WTC11 (cell line): ENCODE data around the gene ANXA6. TPM values are rescaled to one million over a fixed set of nuclear protein-coding genes. Genes with fewer than 3 reads are reported as not detected.
A peak's percentile ranks its signal among the peaks of the same experiment; 100 is the strongest.

Experiments used
- ATAC-seq: fragments of 200-7000 bp; cut with Tn5 transposase; 2 replicates; pipeline ENCODE4 v1.10.0; 2021; ENCODE audit warnings: mild to moderate bottlenecking, moderate library complexity
- CTCF ChIA-PET: fragments of 300-600 bp; sonication (Branson Sonifier 250); formaldehyde crosslinking; loops from one replicate; lab custom pipeline; 2021; ENCODE audit warnings: antibody characterized with exemption; lab: Charles Lee
- POLR2A ChIA-PET: fragments of 350-600 bp; sonication (Branson Sonifier 250); formaldehyde crosslinking; loops from one replicate; lab custom pipeline; 2021; ENCODE audit warnings: antibody characterized with exemption; lab: Charles Lee
- DNase-seq: peaks from one replicate; pipeline ENCODE4 v3.0.0; 2021; ENCODE audit warnings: low spot score
- H3K27ac Mint-ChIP-seq: 2 replicates; pipeline ENCODE4 v1.8.0; 2021; ENCODE audit warnings: mixed read lengths
- H3K27me3 Mint-ChIP-seq: 2 replicates; pipeline ENCODE4 v1.8.0; 2021; ENCODE audit warnings: low read depth, mild to moderate bottlenecking, moderate library complexity, mixed read lengths
- H3K36me3 Mint-ChIP-seq: 2 replicates; pipeline ENCODE4 v1.8.0; 2021; ENCODE audit warnings: mixed read lengths
- H3K4me1 Mint-ChIP-seq: 2 replicates; pipeline ENCODE4 v1.8.0; 2022; ENCODE audit warnings: mixed read lengths
- H3K4me3 Mint-ChIP-seq: 2 replicates; pipeline ENCODE4 v1.8.0; 2021; ENCODE audit warnings: mild to moderate bottlenecking, moderate library complexity, mixed read lengths
- H3K9me3 Mint-ChIP-seq: 2 replicates; pipeline ENCODE4 v1.8.0; 2021; ENCODE audit warnings: mixed read lengths
- AFF4 ChIP-seq: sonication (generic); formaldehyde crosslinking; IDR thresholded peaks from 2 replicates; pipeline ENCODE4 v1.8.1; 2023; ENCODE audit warnings: mild to moderate bottlenecking, missing genetic modification reagents, borderline replicate concordance
- AR ChIP-seq: fragments of 250-450 bp; sonication (Bioruptor Pico); IDR thresholded peaks from 2 replicates; pipeline ENCODE4 v1.9.0; 2021; ENCODE audit warnings: mild to moderate bottlenecking
- ARID4B ChIP-seq: sonication (generic); formaldehyde crosslinking; IDR thresholded peaks from 2 replicates; pipeline ENCODE4 v1.8.0; 2023; ENCODE audit warnings: missing genetic modification reagents, mild to moderate bottlenecking, borderline replicate concordance
- ERG ChIP-seq: fragments of 250-450 bp; sonication (Bioruptor Pico); IDR thresholded peaks from 2 replicates; pipeline ENCODE4 v1.8.0; 2021; ENCODE audit warnings: mild to moderate bottlenecking
- ESRRA ChIP-seq: sonication (generic); formaldehyde crosslinking; IDR thresholded peaks from 2 replicates; pipeline ENCODE4 v1.8.1; 2022; ENCODE audit warnings: mild to moderate bottlenecking, missing genetic modification reagents, borderline replicate concordance
- FOXP4 ChIP-seq: sonication (generic); formaldehyde crosslinking; IDR thresholded peaks from 2 replicates; pipeline ENCODE4 v1.8.0; 2022; ENCODE audit warnings: mild to moderate bottlenecking, missing genetic modification reagents
- GRHL2 ChIP-seq: fragments of 250-450 bp; sonication (Bioruptor Pico); IDR thresholded peaks from 2 replicates; pipeline ENCODE4 v1.8.0; 2022; ENCODE audit warnings: mild to moderate bottlenecking, moderate library complexity; ENCODE audit not compliant: insufficient replicate concordance, severe bottlenecking
- HMGA2 ChIP-seq: fragments of 250-450 bp; sonication (Bioruptor Pico); IDR thresholded peaks from 2 replicates; pipeline ENCODE4 v1.4.0; 2021; ENCODE audit warnings: mild to moderate bottlenecking, moderate library complexity
- KAT7 ChIP-seq: sonication (generic); formaldehyde crosslinking; IDR thresholded peaks from 2 replicates; pipeline ENCODE4 v1.8.1; 2023; ENCODE audit warnings: missing genetic modification reagents, mild to moderate bottlenecking, borderline replicate concordance
- MXD4 ChIP-seq: fragments of 250-450 bp; sonication (Bioruptor Pico); IDR thresholded peaks from 2 replicates; pipeline ENCODE4 v1.8.0; 2021; ENCODE audit warnings: mild to moderate bottlenecking, moderate library complexity, borderline replicate concordance
- NFE2L1 ChIP-seq: sonication (generic); formaldehyde crosslinking; IDR thresholded peaks from 2 replicates; pipeline ENCODE4 v1.8.1; 2023; ENCODE audit warnings: missing genetic modification reagents
- USF2 ChIP-seq: sonication (generic); formaldehyde crosslinking; IDR thresholded peaks from 2 replicates; pipeline ENCODE4 v1.8.1; 2023; ENCODE audit warnings: mild to moderate bottlenecking, missing genetic modification reagents, moderate library complexity
- ZNF263 ChIP-seq: sonication (generic); formaldehyde crosslinking; IDR thresholded peaks from 2 replicates; pipeline ENCODE4 v1.8.1; 2022; ENCODE audit warnings: low read depth, mild to moderate bottlenecking, moderate library complexity, missing genetic modification reagents
- ZNF396 ChIP-seq: fragments of 250-450 bp; sonication (Bioruptor Pico); IDR thresholded peaks from 2 replicates; pipeline ENCODE4 v1.8.0; 2021; ENCODE audit warnings: mild to moderate bottlenecking, moderate library complexity, borderline replicate concordance
- ZNF512 ChIP-seq: sonication (generic); formaldehyde crosslinking; IDR thresholded peaks from 2 replicates; pipeline ENCODE4 v1.8.1; 2022; ENCODE audit warnings: missing genetic modification reagents, borderline replicate concordance
- total RNA-seq: library from RNA; stranded (reverse); gene quantifications from 3 replicates; pipeline ENCODE4 v1.2.3, GENCODE V29; 2021

The ANXA6 gene
- total RNA-seq, 1 experiment from 2014 or later: 92.8 TPM

- no peaks in the 10 kb centered on the region for H3K36me3 Mint-ChIP-seq
- ChIA-PET POLR2A (no interaction called here), CTCF (interaction anchor here (1.2 to 2.3 kb wide), 2 partner anchors 24 to 163 kb away, joined by 3 to 11 read pairs; no protein-coding TSS in a partner anchor)
- no peak overlapping the region for H3K4me3 Mint-ChIP-seq
- H3K27me3 Mint-ChIP-seq: no peaks in the 10 kb centered on the region
- peaks cover 18% of the 10 kb centered on the region for H3K4me1 Mint-ChIP-seq
- no peak for DNase-seq
- no peak for TF ChIP-seq HMGA2 (CRISPR knock-in tag)
- TF ChIP-seq FOXP4 (CRISPR knock-in tag): no peak
- 0 out of 2 replicates have a peak overlapping the region, but pooled peaks have one; percentile 41 for H3K27ac Mint-ChIP-seq
- ATAC-seq: no peak
- no peaks in the 10 kb centered on the region for H3K9me3 Mint-ChIP-seq
These were observed 81.8 kb downstream of the ANXA6 start for GRCh38 chr5:151075698-151076331.

GRCh38 chr5:151074557-151074956 is 83.0 kb downstream of the ANXA6 start:
- DNase-seq: no peak
- ChIA-PET CTCF (interaction anchor here (0.6 kb wide), 1 partner anchor 54 kb away, joined by 3 read pairs; no protein-coding TSS in a partner anchor), POLR2A (no interaction called here)
- H3K9me3 Mint-ChIP-seq: no peaks in the 10 kb centered on the region
- no peaks in the 10 kb centered on the region for H3K36me3 Mint-ChIP-seq
- no peak overlapping the region for H3K27ac Mint-ChIP-seq
- ATAC-seq: no peak
- H3K4me3 Mint-ChIP-seq: no peak overlapping the region
- H3K4me1 Mint-ChIP-seq: peaks cover 10% of the 10 kb centered on the region
- no peaks in the 10 kb centered on the region for H3K27me3 Mint-ChIP-seq
- TF ChIP-seq ESRRA (CRISPR knock-in tag): no peak
- no peak for TF ChIP-seq ZNF263
- no peak for TF ChIP-seq ZNF512 (CRISPR knock-in tag)
- no peak for TF ChIP-seq GRHL2
- no peak for TF ChIP-seq AFF4 (CRISPR knock-in tag)
- TF ChIP-seq ARID4B (CRISPR knock-in tag): no peak
- TF ChIP-seq ZNF396: no peak
- no peak for TF ChIP-seq AR
- no peak for TF ChIP-seq MXD4 (CRISPR knock-in tag)
- TF ChIP-seq KAT7: no peak
- TF ChIP-seq USF2 (CRISPR knock-in tag): no peak
- no peak for TF ChIP-seq HMGA2 (CRISPR knock-in tag)
- no peak for TF ChIP-seq NFE2L1 (CRISPR knock-in tag)
- no peak for TF ChIP-seq ERG
